ENCODE results near the gene TRAPPC10. TPM values are rescaled to one million over a fixed set of nuclear protein-coding genes. Genes with fewer than 3 reads are reported as not detected.

Gene TRAPPC10
- total and polyA plus RNA-seq, 2 of the 8 experiments (the other 6 are each of a cell fraction or from before 2014, with no cell fraction given): 18.5 to 29.8 TPM

- no peak for TF ChIP-seq CHD7 (IDR thresholded peaks at IDR 0.05; ENCODE audit: insufficient replicate concordance, low read length)
- TF ChIP-seq ATF3 (IDR thresholded peaks at IDR 0.05; ENCODE audit: insufficient read depth, low read depth, low read length): no peak
- TF ChIP-seq SUZ12 (IDR thresholded peaks at IDR 0.05; ENCODE audit: low read length): no peak
- TF ChIP-seq NRF1 (IDR thresholded peaks at IDR 0.05; ENCODE audit: low read depth, low read length): no peak
- no peak for TF ChIP-seq MAX (IDR thresholded peaks at IDR 0.05)
- no peak for TF ChIP-seq JUND (IDR thresholded peaks at IDR 0.05; ENCODE audit: low read length)
- TF ChIP-seq HDAC2 (IDR thresholded peaks at IDR 0.05; ENCODE audit: borderline replicate concordance in 1 of 2, low read depth in 2 of 2, low read length in 2 of 2): no peak
- no peak for TF ChIP-seq JUN (IDR thresholded peaks at IDR 0.05; ENCODE audit: low read depth, low read length)
- no peak for TF ChIP-seq CHD2 (IDR thresholded peaks at IDR 0.05; ENCODE audit: low read length)
Measured at GRCh38 chr21:44067011-44067839, 55.1 kb downstream of the TRAPPC10 start (continued).
